Skeletal muscle tissue (tissue), 4 donors: ENCODE data around the gene NOD2. TPM values are rescaled to one million over a fixed set of nuclear protein-coding genes. Genes with fewer than 3 reads are reported as not detected.

Experiments
- H3K27ac ChIP-seq: one replicate; pipeline ENCODE4 v1.7.0; 2013; ENCODE audit warnings: mild to moderate bottlenecking, low read depth, low read length, inconsistent platforms
- H3K27me3 ChIP-seq, 3 donors: one replicate each; pipeline ENCODE4 v1.7.0; 2013; ENCODE audit warnings: low read length in 3 of 3; ENCODE audit not compliant: control insufficient read depth in 3 of 3, insufficient read depth in 3 of 3
- H3K36me3 ChIP-seq, 3 donors: one replicate each; pipeline ENCODE4 v1.7.0; 2013; ENCODE audit warnings: low read length in 3 of 3; ENCODE audit not compliant: control insufficient read depth in 3 of 3, insufficient read depth in 3 of 3
- H3K4me1 ChIP-seq, 3 donors: one replicate each; pipeline ENCODE4 v1.7.0; 2013; ENCODE audit warnings: low read length in 3 of 3, mild to moderate bottlenecking in 3 of 3; ENCODE audit not compliant: control insufficient read depth in 3 of 3, insufficient read depth in 3 of 3
- H3K4me3 ChIP-seq, 3 donors: one replicate each; pipeline ENCODE4 v1.7.0; 2013; ENCODE audit warnings: low read length in 3 of 3
- H3K9ac ChIP-seq, 3 donors: one replicate each; pipeline ENCODE4 v1.7.0; 2013; ENCODE audit warnings: low read length in 3 of 3, mild to moderate bottlenecking in 3 of 3, moderate library complexity in 2 of 3, low read depth in 1 of 3
- H3K9me3 ChIP-seq, 3 donors: one replicate each; pipeline ENCODE4 v1.7.0; 2013; ENCODE audit warnings: low read length in 3 of 3; ENCODE audit not compliant: control insufficient read depth in 3 of 3
- total RNA-seq: library from RNA; depleted of rRNA; stranded (reverse); fragments of >200 nt; gene quantifications from one replicate; pipeline ENCODE4 v1.2.3, GENCODE V29; 2014
- donor health status: Osteomylitis.

Gene NOD2
- total RNA-seq, 1 donor from 2014 or later = 0.52 TPM

DNA sequence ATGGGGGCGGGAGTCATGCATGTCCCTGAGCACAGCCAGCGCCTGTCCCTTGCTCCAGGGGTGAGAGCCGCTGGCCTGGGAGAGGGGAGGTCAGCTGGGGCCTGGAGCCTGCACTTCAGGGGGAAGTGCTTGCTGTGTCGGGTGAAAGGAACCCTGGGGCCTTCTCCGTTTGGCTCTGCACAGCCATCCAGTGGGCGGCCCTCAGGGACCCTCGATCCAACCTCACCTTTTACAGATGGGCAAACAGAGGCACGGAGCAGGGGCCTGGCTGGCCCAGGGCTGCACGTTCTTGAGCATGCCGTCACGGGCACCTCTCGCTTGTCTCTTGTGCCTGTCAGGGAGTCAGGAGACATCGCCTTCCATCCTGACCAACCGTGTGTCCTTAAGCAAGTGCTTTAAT, 14.1 kb upstream of the NOD2 start:
- Histone ChIP-seq H3K36me3 (no peaks in the 10 kb centered on the region), H3K27ac (no peak overlapping the region), H3K9me3 (no peaks in the 10 kb centered on the region), H3K27me3 (peaks cover 0 to 6% (median 3%) of the 10 kb centered on the region in 3 donors), H3K4me3 (no peak overlapping the region), H3K9ac (no peak overlapping the region), H3K4me1 (peaks cover 0 to 5% (median 2%) of the 10 kb centered on the region in 3 donors)

DNA sequence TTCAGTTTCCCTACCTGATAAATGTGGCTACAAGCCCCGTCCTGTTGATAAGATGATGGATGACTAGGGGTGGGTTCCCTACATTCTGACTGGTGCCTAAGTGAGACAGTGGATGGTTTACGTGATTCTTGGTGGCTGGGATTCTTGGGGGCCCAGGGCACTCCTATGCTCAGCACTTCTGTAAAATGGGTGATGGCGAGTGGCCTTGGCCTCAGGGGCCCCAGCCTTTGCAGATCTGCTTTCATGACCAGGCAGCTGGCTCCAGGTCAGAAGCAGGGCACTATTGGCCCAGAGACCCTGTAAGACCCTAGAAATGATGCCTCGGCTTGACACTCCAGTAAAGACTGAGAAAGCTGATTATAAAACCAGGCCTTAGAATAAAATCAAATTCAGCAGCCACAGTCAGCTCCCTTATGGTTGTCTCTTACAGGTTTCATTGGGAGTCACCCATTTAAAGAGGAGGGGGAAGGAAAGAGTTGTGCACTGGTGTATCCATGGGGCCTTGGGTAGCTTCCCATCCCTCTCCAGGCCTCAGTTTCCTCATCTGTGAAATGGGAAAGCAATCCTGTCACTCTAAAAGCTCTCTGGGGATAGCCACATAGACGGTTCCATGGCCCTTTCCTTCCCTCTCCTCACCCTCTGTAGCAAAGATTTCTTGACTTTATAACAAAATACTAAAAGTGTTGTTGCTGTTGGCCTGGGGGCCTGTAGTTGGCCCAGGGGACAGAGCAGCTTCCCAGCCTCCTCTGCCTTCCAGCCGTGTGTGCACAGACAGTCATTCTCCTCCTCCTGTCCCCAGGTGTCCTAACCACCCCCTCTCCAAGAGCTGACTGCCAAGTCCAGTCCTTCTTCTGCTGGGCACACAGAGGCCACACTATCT, 13.5 kb upstream of the NOD2 start:
- H3K27me3 ChIP-seq = peaks cover 0 to 3% (median under 1%) of the 10 kb centered on the region in 3 donors

DNA sequence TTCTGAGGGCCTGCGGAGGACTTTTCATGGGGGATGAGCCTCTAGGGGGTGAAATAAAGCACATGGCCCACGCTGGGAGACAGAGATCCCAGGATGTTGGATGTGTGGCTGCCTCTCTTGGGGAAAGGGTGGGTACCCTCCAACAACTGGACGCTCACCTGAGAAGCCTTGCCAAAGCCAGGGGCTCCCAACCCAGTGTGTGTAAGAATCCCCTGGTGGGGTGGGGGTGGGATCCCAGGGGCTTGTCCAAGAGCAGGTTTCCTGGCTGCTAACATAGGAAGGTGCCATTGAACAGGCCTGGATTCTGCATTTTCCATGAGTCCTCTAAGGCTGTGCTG, 12.9 kb upstream of the NOD2 start:
- Histone ChIP-seq H3K27me3 (peaks cover 0 to 3% (median 0%) of the 10 kb centered on the region in 3 donors), H3K9me3 (no peaks in the 10 kb centered on the region), H3K27ac (no peak overlapping the region), H3K36me3 (no peaks in the 10 kb centered on the region), H3K4me1 (peaks cover 0 to 17% (median 2%) of the 10 kb centered on the region in 3 donors), H3K4me3 (peak overlapping the region in 1 of 3 donors; percentile 43), H3K9ac (no peak overlapping the region)

More for the DNA sequence above, 13.5 kb upstream of the NOD2 start:
- H3K36me3 ChIP-seq = no peaks in the 10 kb centered on the region
- H3K9ac ChIP-seq = no peak overlapping the region
- H3K27ac ChIP-seq = no peak overlapping the region
- H3K9me3 ChIP-seq = no peaks in the 10 kb centered on the region
- peaks cover 0 to 11% (median 2%) of the 10 kb centered on the region in 3 donors for H3K4me1 ChIP-seq
- H3K4me3 ChIP-seq = peak overlapping the region in 1 of 3 donors; percentile 43

DNA sequence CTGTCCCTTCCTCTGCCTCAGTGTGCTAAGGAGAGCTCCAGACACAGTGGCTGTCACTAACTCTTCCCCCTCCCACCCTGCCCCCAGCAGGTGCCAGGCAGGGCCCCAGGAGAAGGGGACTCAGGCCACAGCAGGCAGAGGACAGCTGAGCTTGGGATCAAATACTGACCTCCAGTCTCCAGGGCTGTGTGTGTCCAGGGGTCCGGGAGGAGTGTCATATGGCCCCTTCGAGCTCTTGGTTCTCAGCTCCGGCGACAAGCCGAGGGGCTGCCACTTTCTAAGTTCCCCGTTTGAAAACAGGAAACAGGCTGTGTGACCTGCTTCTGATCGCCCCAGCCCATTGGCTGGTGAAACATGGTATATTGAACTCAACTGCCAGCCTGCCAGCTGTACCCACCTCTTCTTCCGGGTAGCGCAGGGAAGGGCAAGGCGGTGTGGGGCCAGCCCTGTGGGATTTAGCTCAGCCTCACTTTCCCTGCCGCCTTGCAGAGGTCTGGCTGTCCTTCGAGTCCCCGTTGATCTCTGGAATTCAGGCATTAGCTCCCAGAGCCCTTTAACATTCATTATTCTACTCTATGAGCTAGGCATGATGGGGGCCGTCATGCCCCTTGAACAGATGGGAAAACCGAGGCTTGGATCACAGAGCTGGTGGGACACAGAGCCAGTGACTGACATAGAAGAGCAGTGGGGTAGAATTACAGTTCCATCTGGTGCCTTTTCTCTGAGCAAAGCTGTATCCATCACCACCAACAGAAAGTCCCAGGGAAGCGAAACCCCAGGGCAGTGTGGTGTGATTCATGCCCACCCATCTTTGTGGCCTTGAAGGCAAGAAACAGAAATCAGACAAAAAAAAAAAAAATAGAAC, 12.2 kb upstream of the NOD2 start, which contains the start of gene SNX20:
Gene SNX20 (minus strand): TSS at position 292 of the 865 bp plus-strand sequence. CDS start 3,786 bp downstream, outside the sequence.
- H3K9me3 ChIP-seq = no peaks in the 10 kb centered on the region
- H3K9ac ChIP-seq = no peak within 1 kb of the TSS
- H3K27me3 ChIP-seq = peaks cover 0 to 3% (median 0%) of the 10 kb centered on the region in 3 donors
- no peaks in the 10 kb centered on the region for H3K36me3 ChIP-seq
- H3K27ac ChIP-seq = no peak within 1 kb of the TSS
- peaks cover 0 to 17% (median 2%) of the 10 kb centered on the region in 3 donors for H3K4me1 ChIP-seq
- peak within 1 kb of the TSS in 1 of 3 donors; percentile 43 for H3K4me3 ChIP-seq

DNA sequence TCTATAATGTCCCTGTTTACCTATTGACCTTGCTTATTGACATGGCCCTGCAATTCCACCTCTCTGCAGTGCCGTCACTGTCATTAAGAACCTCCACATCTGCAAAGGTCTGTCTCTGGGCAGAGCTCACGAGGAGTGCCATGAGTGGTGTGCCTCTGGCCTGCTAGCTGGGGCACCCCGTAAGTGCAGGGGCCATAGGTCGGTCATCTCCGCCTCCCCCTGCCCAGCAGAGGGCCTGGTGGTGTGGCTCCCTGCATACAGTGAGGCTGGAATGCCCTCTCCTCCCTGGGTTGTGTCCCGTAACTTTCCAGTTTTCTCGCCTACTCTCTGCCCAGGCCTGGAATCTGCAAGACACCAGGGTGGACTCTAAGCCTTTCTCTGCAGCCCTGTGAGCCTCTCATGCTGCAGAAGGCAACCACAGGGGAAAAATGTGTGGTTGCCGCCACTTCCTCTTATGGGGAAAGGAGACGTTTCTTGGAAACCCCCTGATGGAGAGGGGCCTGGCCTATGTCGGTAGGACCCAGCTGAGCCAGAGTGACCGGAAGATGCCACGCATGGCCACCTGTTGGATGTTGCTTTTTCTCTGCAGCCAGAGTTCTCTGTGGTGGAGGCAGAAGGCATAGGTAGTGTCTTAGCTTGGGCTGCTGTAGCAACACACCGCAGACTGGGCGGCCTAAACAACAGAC, 9.6 kb upstream of the NOD2 start:
- H3K27me3 ChIP-seq = peaks cover 0 to 3% (median 0%) of the 10 kb centered on the region in 3 donors
- H3K36me3 ChIP-seq = no peaks in the 10 kb centered on the region
- H3K4me1 ChIP-seq = peaks cover 0 to 23% (median 2%) of the 10 kb centered on the region in 3 donors
- H3K9ac ChIP-seq = no peak overlapping the region
- no peaks in the 10 kb centered on the region for H3K9me3 ChIP-seq
- H3K4me3 ChIP-seq = no peak overlapping the region
- no peak overlapping the region for H3K27ac ChIP-seq

DNA sequence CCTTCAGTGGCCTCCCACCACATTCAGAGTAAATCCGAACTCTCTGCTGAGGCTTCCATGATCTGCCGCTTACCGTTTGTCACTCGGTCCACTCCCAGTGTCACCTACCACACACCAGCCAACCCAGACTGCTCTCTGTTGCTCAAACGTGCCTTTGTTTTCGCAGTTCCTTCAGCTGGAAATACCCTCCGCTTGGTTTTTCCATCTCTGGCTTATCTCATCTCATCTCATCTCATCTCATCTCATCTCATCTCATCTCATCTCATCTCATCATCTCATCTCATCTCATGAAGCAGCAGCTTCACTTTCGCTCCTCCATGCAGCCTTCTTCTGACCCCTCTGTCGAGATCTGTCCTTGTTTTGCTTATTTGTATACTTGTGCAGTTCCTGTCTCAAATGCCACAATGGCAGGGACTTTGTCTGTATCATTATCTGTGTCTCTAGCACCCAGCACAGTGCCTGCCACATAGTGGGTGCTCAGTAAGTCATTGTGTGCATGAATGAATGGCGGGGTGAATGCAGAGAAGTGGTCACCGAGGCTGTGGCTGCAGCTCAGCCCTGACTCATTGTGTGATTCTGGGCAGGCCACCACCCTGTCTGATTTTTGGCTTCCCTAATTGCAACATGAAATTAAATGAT, 8.5 kb upstream of the NOD2 start:
- Histone ChIP-seq H3K36me3 (no peaks in the 10 kb centered on the region), H3K4me3 (no peak overlapping the region), H3K9ac (no peak overlapping the region), H3K9me3 (no peaks in the 10 kb centered on the region), H3K4me1 (peaks cover 0 to 23% (median 2%) of the 10 kb centered on the region in 3 donors), H3K27me3 (peaks cover 0 to 3% (median 0%) of the 10 kb centered on the region in 3 donors), H3K27ac (no peak overlapping the region)

- peaks cover 0 to 3% (median 0%) of the 10 kb centered on the region in 3 donors for H3K27me3 ChIP-seq
- no peak overlapping the region for H3K4me3 ChIP-seq
- no peak overlapping the region for H3K27ac ChIP-seq
- no peak overlapping the region for H3K9ac ChIP-seq
- no peaks in the 10 kb centered on the region for H3K9me3 ChIP-seq
- H3K4me1 ChIP-seq = peaks cover 0 to 23% (median 0%) of the 10 kb centered on the region in 3 donors
- H3K36me3 ChIP-seq = no peaks in the 10 kb centered on the region
Observed at GRCh38 chr16:50685462-50686063, 7.8 kb upstream of the NOD2 start.

DNA sequence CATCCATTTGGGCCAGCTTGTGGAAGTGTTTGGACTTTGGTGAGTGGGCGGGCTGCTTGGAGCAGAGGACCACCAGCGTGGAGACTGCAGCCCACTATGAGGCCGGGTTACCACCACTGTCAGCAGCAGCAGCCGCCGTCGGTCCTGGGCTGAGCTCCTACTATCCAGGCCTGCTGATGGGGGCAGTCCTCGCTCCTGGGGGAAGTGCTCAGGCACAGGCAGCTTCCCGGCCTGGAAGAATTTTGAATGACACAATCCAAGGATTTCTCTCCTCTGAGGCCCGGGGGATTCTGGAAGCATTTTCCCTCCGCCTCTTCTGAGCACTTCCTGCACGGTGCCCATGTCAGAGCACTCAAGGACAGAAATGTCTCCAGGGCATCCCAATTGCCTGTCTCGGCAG, 5.3 kb upstream of the NOD2 start:
- Histone ChIP-seq H3K36me3 (no peaks in the 10 kb centered on the region), H3K4me1 (peaks cover 0 to 25% (median 4%) of the 10 kb centered on the region in 3 donors), H3K27me3 (no peaks in the 10 kb centered on the region), H3K4me3 (no peak overlapping the region), H3K9ac (no peak overlapping the region), H3K27ac (no peak overlapping the region), H3K9me3 (no peaks in the 10 kb centered on the region)

DNA sequence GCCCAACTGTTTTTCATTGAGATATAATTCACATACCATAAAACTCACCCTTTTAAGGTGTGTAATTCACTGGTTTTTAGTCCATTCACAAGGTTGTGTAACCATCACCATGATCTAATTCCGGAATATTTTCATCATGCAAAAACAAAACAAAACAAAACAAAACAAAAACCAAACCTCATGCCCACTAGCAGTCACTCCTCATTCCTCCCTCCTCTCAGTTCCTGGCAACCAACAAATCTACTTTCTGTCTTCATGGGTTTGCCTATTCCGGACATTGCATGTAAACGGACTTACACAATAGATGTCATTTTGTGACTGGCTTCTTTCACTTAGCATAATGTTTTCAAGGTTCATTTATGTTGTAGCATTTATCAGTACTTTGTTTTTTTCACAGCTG, 4.5 kb upstream of the NOD2 start:
- peaks cover 4 to 21% (median 5%) of the 10 kb centered on the region in 3 donors for H3K4me1 ChIP-seq
- H3K4me3 ChIP-seq = no peak overlapping the region
- no peak overlapping the region for H3K27ac ChIP-seq
- H3K36me3 ChIP-seq = no peaks in the 10 kb centered on the region
- H3K9me3 ChIP-seq = no peaks in the 10 kb centered on the region
- H3K9ac ChIP-seq = no peak overlapping the region
- no peaks in the 10 kb centered on the region for H3K27me3 ChIP-seq
